ENCODE measurements around the gene GDF11. TPM values are rescaled to one million over a fixed set of nuclear protein-coding genes. Genes with fewer than 3 reads are reported as not detected.

GDF11 gene
- total and polyA plus RNA-seq, 2 of the 4 experiments (the other 2 are of a cell fraction), result 2.7 to 12.9 TPM

GRCh38 chr12:55748230-55748993 lies 5.5 kb downstream of the GDF11 start:
- H2BK120ac ChIP-seq (ENCODE audit: low read depth, low read length), result no peak overlapping the region
- no peak overlapping the region for H2AK5ac ChIP-seq (ENCODE audit: low read depth, low read length)
- WGBS, 2 experiments (ENCODE audit: extremely low coverage in 2 of 2, insufficient read length in 1 of 2), result 85% methylated on average over 10 of the region's 18 CpGs; no CpG with 5 or more reads in 1 of the 2 experiments
- peaks cover 15% of the 10 kb centered on the region for H3K4me1 ChIP-seq (ENCODE audit: control insufficient read depth, insufficient read depth, low read length)
- no peak overlapping the region for H3K9ac ChIP-seq (ENCODE audit: low read depth, low read length)
- no peak overlapping the region for H3K18ac ChIP-seq (ENCODE audit: low read depth, low read length)
- no TSS peak for BruUV-seq (replicated peaks)
- no peak overlapping the region for H4K91ac ChIP-seq (ENCODE audit: insufficient read depth, low read depth, low read length)
- peaks cover 2 to 47% of the 10 kb centered on the region in 2 experiments; a peak in 3 of 4 replicates for H3K79me1 ChIP-seq (ENCODE audit: low read depth in 1 of 2, low read length in 2 of 2)
- ChIA-PET POLR2A (ENCODE audit: unreplicated experiment) (no interaction called here), CTCF (interaction anchor here (1.0 kb wide), 1 partner anchor 21 kb away, joined by 3 read pairs; no protein-coding TSS in a partner anchor)
- H2AFZ ChIP-seq (replicated peaks; ENCODE audit: low read length, poor library complexity), result no peak overlapping the region
- H3K56ac ChIP-seq (ENCODE audit: extremely low read depth, insufficient read depth, low read length), result no peak overlapping the region
- no peak overlapping the region for H3K23ac ChIP-seq (ENCODE audit: low read depth, low read length)
- no peaks in the 10 kb centered on the region for H3K9me3 ChIP-seq (ENCODE audit: control insufficient read depth, insufficient read depth, low read length)
- DNase-seq, result no peak
- H4K8ac ChIP-seq (ENCODE audit: low read depth in 2 of 2, low read length in 2 of 2), result no peak overlapping the region
- H3K4me3 ChIP-seq (ENCODE audit: insufficient read depth, low read depth, low read length), result no peak overlapping the region
- intact Hi-C loops (cut with micrococcal nuclease), result no loop called here
- H3K4ac ChIP-seq (ENCODE audit: low read depth, low read length), result no peak overlapping the region
- H2BK5ac ChIP-seq (ENCODE audit: low read depth, low read length, poor library complexity, severe bottlenecking), result no peak overlapping the region
- ATAC-seq (ENCODE audit: low read depth), result no peak
- H4K5ac ChIP-seq (ENCODE audit: low read depth, low read length), result no peak overlapping the region
- H3K27me3 ChIP-seq (ENCODE audit: control insufficient read depth, insufficient read depth, low read length), result no peaks in the 10 kb centered on the region
- dilution Hi-C loops (cut with HindIII; ENCODE audit: low sequenced_read_pairs, unreplicated experiment), result no loop called here
- no peak overlapping the region for H2AK9ac ChIP-seq (replicated peaks; ENCODE audit: low read depth, low read length, poor library complexity)
- no peak overlapping the region for H3K4me2 ChIP-seq (ENCODE audit: low read depth, low read length)
- H3K36me3 ChIP-seq (ENCODE audit: control insufficient read depth, insufficient read depth, low read length), result peaks cover 36% of the 10 kb centered on the region
- no peak for TF ChIP-seq RAD21 (IDR thresholded peaks at IDR 0.05; ENCODE audit: low read length)
- TF ChIP-seq CEBPB (IDR thresholded peaks at IDR 0.05; ENCODE audit: low read depth, low read length), result no peak
- TF ChIP-seq NFE2L2 (IDR thresholded peaks at IDR 0.05; ENCODE audit: low read depth, low read length), result no peak
- no peak for TF ChIP-seq BHLHE40 (IDR thresholded peaks at IDR 0.05; ENCODE audit: low read depth, low read length)
- no peak for TF ChIP-seq CTCF (conservative IDR thresholded peaks at IDR 0.05; ENCODE audit: low read depth, low read length)
- no peak for TF ChIP-seq FOS (IDR thresholded peaks at IDR 0.05; ENCODE audit: low read depth, low read length)
- no peak for TF ChIP-seq SMC3 (IDR thresholded peaks at IDR 0.05; ENCODE audit: low read depth, low read length)
- TF ChIP-seq POLR2A (IDR thresholded peaks at IDR 0.05; ENCODE audit: low read depth, low read length), result no peak
- no peak for TF ChIP-seq ELK1 (IDR thresholded peaks at IDR 0.05; ENCODE audit: borderline replicate concordance, low read depth, low read length)
- H3K27ac ChIP-seq (ENCODE audit: insufficient read depth, low read length), result no peak overlapping the region
- no peak overlapping the region for H2BK15ac ChIP-seq (ENCODE audit: low read depth, low read length)
- H2BK20ac ChIP-seq (ENCODE audit: low read depth, low read length), result no peak overlapping the region
- H3K14ac ChIP-seq (replicated peaks; ENCODE audit: low read depth, low read length), result no peak overlapping the region
- H3K9me1 ChIP-seq (ENCODE audit: insufficient read depth, low read length), result peaks cover 14% of the 10 kb centered on the region
- in situ Hi-C loops (cut with MboI; ENCODE audit: low sequenced_read_pairs), result no loop called here
- H4K20me1 ChIP-seq (ENCODE audit: insufficient read depth, low read length), result peaks cover 7% of the 10 kb centered on the region

Data from IMR-90 (cell line).